HCT116 (cell line): Measurements from ENCODE around the gene CERS6. TPM values are rescaled to one million over a fixed set of nuclear protein-coding genes. Genes with fewer than 3 reads are reported as not detected.

Experiments used
- ATAC-seq: fragments of 200-7000 bp; cut with Tn5 transposase; 2 replicates; pipeline ENCODE4 v1.9.1; 2020; ENCODE audit warnings: mild to moderate bottlenecking, moderate library complexity
- BruUV-seq: library from RNA; stranded (reverse); fragments of 400-500 nt; replicated peaks from 2 replicates; lab custom pipeline; 2021; lab: Mats Ljungman, UMichigan
- CTCF ChIA-PET: fragments of 300-600 bp; sonication (Branson Sonifier 250); formaldehyde crosslinking; loops from one replicate; lab custom pipeline; 2021; ENCODE audit warnings: antibody characterized with exemption; lab: Charles Lee
- POLR2A ChIA-PET: fragments of 300-600, 350-600 bp; sonication (Branson Sonifier 250); formaldehyde crosslinking; loops from one replicate; lab custom pipeline; 2021; ENCODE audit warnings: antibody characterized with exemption; lab: Charles Lee
- RAD21 ChIA-PET, 2 experiments: fragments of 300-600 bp; sonication (Branson Sonifier 250); formaldehyde crosslinking; loops; one replicate each; lab custom pipeline; 2023; ENCODE audit warnings: low total read pairs in 2 of 2; ENCODE audit not compliant: uncharacterized antibody in 2 of 2, unreplicated experiment in 2 of 2, low non-redundant PET in 1 of 2; lab: Charles Lee
- DNase-seq: peaks from one replicate; pipeline ENCODE4 v3.0.0-alpha.2; 2010; ENCODE audit warnings: low read depth, low spot score
- H2AFZ ChIP-seq: fragments of 200-600 bp; shearing (Covaris generic), sonication (generic); 2 replicates; pipeline ENCODE4 v1.6.1; 2017; ENCODE audit warnings: low read depth, mixed run types, mixed read lengths, antibody characterized with exemption, low read length; ENCODE audit not compliant: poor library complexity, severe bottlenecking
- H3K27ac ChIP-seq: 2 replicates; pipeline ENCODE4 v1.5.1; 2012; ENCODE audit warnings: low read depth, low read length
- H3K27me3 ChIP-seq: fragments of 200-600 bp; sonication (generic); 2 replicates; pipeline ENCODE4 v1.6.1; 2016; ENCODE audit warnings: mixed run types, low read length, mixed read lengths; ENCODE audit not compliant: insufficient read depth
- H3K36me3 ChIP-seq, 2 experiments: fragments of 200-500 bp in 1 of 2; fragments of 200-600 bp in 1 of 2; sonication (Bioruptor generic) in 1 of 2; sonication (generic) in 1 of 2; 2 replicates each; pipeline versions ENCODE4 v1.5.1 to v1.6.1; 2014 to 2016; ENCODE audit warnings: low read length in 2 of 2, inconsistent platforms in 1 of 2, mixed read lengths in 1 of 2, mixed run types in 1 of 2; ENCODE audit not compliant: insufficient read depth in 2 of 2, control insufficient read depth in 1 of 2
- H3K4me1 ChIP-seq, 2 experiments: fragments of 200-600 bp in 1 of 2; sonication (generic) in 1 of 2; 2 replicates each; pipeline versions ENCODE4 v1.5.1 to v1.6.1; 2012 to 2017; ENCODE audit warnings: low read length in 2 of 2, inconsistent platforms in 1 of 2, mild to moderate bottlenecking in 1 of 2, mixed read lengths in 1 of 2, mixed run types in 1 of 2, moderate library complexity in 1 of 2; ENCODE audit not compliant: insufficient read depth in 2 of 2, control insufficient read depth in 1 of 2
- H3K4me2 ChIP-seq: fragments of 200-600 bp; sonication (generic); 2 replicates; pipeline ENCODE4 v1.6.1; 2017; ENCODE audit warnings: mixed run types, low read length, mixed read lengths
- H3K4me3 ChIP-seq, 2 experiments: fragments of 200-600 bp in 1 of 2; sonication (generic) in 1 of 2; replicated peaks in 1 of 2; 2 replicates each; pipeline ENCODE4 v1.5.1; 2011 to 2016; ENCODE audit warnings: low read length in 2 of 2, control low read depth in 1 of 2, low read depth in 1 of 2, mild to moderate bottlenecking in 1 of 2, mixed read lengths in 1 of 2, mixed run types in 1 of 2
- H3K79me2 ChIP-seq: fragments of 200-600 bp; sonication (generic); 2 replicates; pipeline ENCODE4 v1.6.1; 2017; ENCODE audit warnings: mild to moderate bottlenecking, mixed run types, low read length, moderate library complexity, mixed read lengths; ENCODE audit not compliant: insufficient read depth
- H3K9ac ChIP-seq: fragments of 200-600 bp; sonication (generic); 2 replicates; pipeline ENCODE4 v1.6.1; 2016; ENCODE audit warnings: low read length, mixed read lengths
- H3K9me2 ChIP-seq: fragments of 200-600 bp; sonication (generic), shearing (Covaris generic); 2 replicates; pipeline ENCODE4 v1.6.1; 2017; ENCODE audit warnings: mixed run types, mild to moderate bottlenecking, moderate library complexity; ENCODE audit not compliant: insufficient read depth
- H3K9me3 ChIP-seq, 2 experiments: fragments of 200-500 bp in 1 of 2; fragments of 200-600 bp in 1 of 2; sonication (Bioruptor generic) in 1 of 2; sonication (generic) in 1 of 2; 2 replicates each; pipeline ENCODE4 v1.6.1; 2014 to 2017; ENCODE audit warnings: low read length in 2 of 2, mixed read lengths in 2 of 2, inconsistent platforms in 1 of 2, low read depth in 1 of 2, mild to moderate bottlenecking in 1 of 2, mixed run types in 1 of 2, moderate library complexity in 1 of 2; ENCODE audit not compliant: control insufficient read depth in 1 of 2, insufficient read depth in 1 of 2
- H4K20me1 ChIP-seq: fragments of 200-600 bp; sonication (generic), shearing (Covaris generic); 2 replicates; pipeline ENCODE4 v1.6.1; 2017; ENCODE audit warnings: mixed run types, mild to moderate bottlenecking, moderate library complexity; ENCODE audit not compliant: insufficient read depth
- CBX3 ChIP-seq: IDR thresholded peaks from 2 replicates; pipeline ENCODE4 v1.6.1; 2012; ENCODE audit warnings: low read depth
- CTCF ChIP-seq, 3 experiments: fragments of 200-600 bp in 1 of 3; sonication (generic) in 1 of 3; IDR thresholded peaks in 2 of 3; conservative IDR thresholded peaks in 1 of 3; 2 replicates each; pipeline ENCODE4 v1.5.1; 2012 to 2017; ENCODE audit warnings: low read depth in 2 of 3, low read length in 2 of 3, antibody characterized with exemption in 1 of 3, borderline replicate concordance in 1 of 3, control low read depth in 1 of 3, mild to moderate bottlenecking in 1 of 3, mixed read lengths in 1 of 3, mixed run types in 1 of 3, moderate library complexity in 1 of 3; ENCODE audit not compliant: insufficient read depth in 1 of 3
- ELF1 ChIP-seq: IDR thresholded peaks from 2 replicates; pipeline ENCODE4 v1.6.1; 2012; ENCODE audit warnings: low read depth, borderline replicate concordance
- EZH2phosphoT487 ChIP-seq: fragments of 200-600 bp; IDR thresholded peaks from 2 replicates; pipeline ENCODE4 v1.6.1; 2018; ENCODE audit warnings: antibody characterized with exemption, borderline replicate concordance
- FOSL1 ChIP-seq: IDR thresholded peaks from 2 replicates; pipeline ENCODE4 v1.6.1; 2012; ENCODE audit warnings: low read depth
- JUND ChIP-seq: IDR thresholded peaks from 2 replicates; pipeline ENCODE4 v1.6.1; 2012
- POLR2A ChIP-seq: IDR thresholded peaks from 2 replicates; pipeline ENCODE4 v1.7.0; 2011; ENCODE audit warnings: borderline replicate concordance; ENCODE audit not compliant: insufficient read depth, insufficient read length; ENCODE audit errors: extremely low read depth
- RAD21 ChIP-seq: IDR thresholded peaks from 2 replicates; pipeline ENCODE4 v1.6.1; 2012; ENCODE audit warnings: low read depth, mild to moderate bottlenecking
- SP1 ChIP-seq: IDR thresholded peaks from 2 replicates; pipeline ENCODE4 v1.6.1; 2012; ENCODE audit warnings: low read depth
- SRF ChIP-seq: IDR thresholded peaks from 2 replicates; pipeline ENCODE4 v1.6.1; 2012; ENCODE audit warnings: low read depth
- YY1 ChIP-seq: IDR thresholded peaks from 2 replicates; pipeline ENCODE4 v1.6.1; 2011; ENCODE audit warnings: low read length, low read depth, moderate library complexity, mild to moderate bottlenecking; ENCODE audit not compliant: insufficient replicate concordance; ENCODE audit errors: extremely low read depth
- ZFX ChIP-seq: fragments of 450-650 bp; IDR thresholded peaks from 2 replicates; pipeline ENCODE4 v1.6.1; 2017
- intact Hi-C: fragments of 100-400 bp; cut with micrococcal nuclease; formaldehyde crosslinking; loops from 2 replicates; pipeline ENCODE4 v1.10.0; 2022
- total RNA-seq: library from RNA; stranded (reverse); gene quantifications from one replicate; pipeline ENCODE4 v1.2.1, GENCODE V29; 2021; ENCODE audit not compliant: unreplicated experiment
- TF ChIP-seq, protein P1 (sequence below): IDR thresholded peaks from 2 replicates; pipeline ENCODE4 v1.6.1; 2012
- TF ChIP-seq, protein P2 (sequence below): IDR thresholded peaks from 2 replicates; pipeline ENCODE4 v1.6.1; 2012

CERS6 gene
- total RNA-seq, 1 experiment from 2014 or later: 37.0 TPM

- H3K4me1 ChIP-seq: no peaks in the 10 kb centered on the region
- BruUV-seq: no TSS peak
- no peak overlapping the region for H3K4me3 ChIP-seq
- ChIA-PET RAD21 (no interaction called here), CTCF (no interaction called here), POLR2A (no interaction called here)
- no peak overlapping the region for H3K9ac ChIP-seq
- H3K9me3 ChIP-seq: no peaks in the 10 kb centered on the region
- no peaks in the 10 kb centered on the region for H3K79me2 ChIP-seq
- DNase-seq (no peak), ATAC-seq (no peak)
- intact Hi-C loops: no loop called here
- no peaks in the 10 kb centered on the region for H4K20me1 ChIP-seq
- H3K27me3 ChIP-seq: no peaks in the 10 kb centered on the region
- no peak overlapping the region for H3K27ac ChIP-seq
- no peaks in the 10 kb centered on the region for H3K36me3 ChIP-seq
- no peak overlapping the region for H3K4me2 ChIP-seq
- H3K9me2 ChIP-seq: no peaks in the 10 kb centered on the region
- H2AFZ ChIP-seq: no peak overlapping the region
- no peak for TF ChIP-seq ZFX
- no peak for TF ChIP-seq CTCF (IDR thresholded peaks at IDR 0.05 in 2 of 3, conservative IDR thresholded peaks at IDR 0.05 in 1 of 3; ENCODE audit: borderline replicate concordance in 1 of 3, insufficient read depth in 1 of 3, low read depth in 2 of 3, low read length in 2 of 3)
- TF ChIP-seq POLR2A: no peak
- TF ChIP-seq YY1: no peak
- TF ChIP-seq FOSL1: no peak
- TF ChIP-seq EZH2phosphoT487: no peak
- TF ChIP-seq RAD21: no peak
- no peak for TF ChIP-seq JUND
- TF ChIP-seq SRF: no peak
- TF ChIP-seq SP1: no peak
- TF ChIP-seq ELF1: no peak
These were observed 26.1 kb upstream of the CERS6 start for GRCh38 chr2:168429988-168430387.

DNA sequence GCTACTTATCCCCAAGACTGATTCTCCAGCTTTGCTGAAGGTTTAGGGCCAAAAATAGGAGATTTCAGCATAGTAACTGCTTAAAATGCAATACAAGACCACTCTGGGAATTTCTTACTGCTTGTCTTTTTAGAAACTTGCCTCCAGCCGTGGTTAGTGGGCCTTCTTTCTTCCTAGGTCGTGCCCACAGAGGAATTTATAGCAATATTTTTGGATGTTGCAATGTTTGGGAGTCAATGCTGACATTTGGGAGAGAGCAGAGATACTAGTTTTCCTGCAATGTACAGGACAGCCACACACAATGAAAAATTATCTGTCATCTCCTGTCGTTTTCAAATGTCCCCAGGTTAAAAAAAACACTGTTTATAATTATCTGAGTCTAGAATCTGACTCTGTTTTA, 25.6 kb upstream of the CERS6 start:
- POLR2A ChIA-PET: no interaction called here
- no peak overlapping the region for H3K9ac ChIP-seq
- H3K79me2 ChIP-seq: no peaks in the 10 kb centered on the region
- DNase-seq: no peak
- H3K4me3 ChIP-seq: no peak overlapping the region
- no peaks in the 10 kb centered on the region for H3K36me3 ChIP-seq
- H4K20me1 ChIP-seq: no peaks in the 10 kb centered on the region
- no peaks in the 10 kb centered on the region for H3K4me1 ChIP-seq
- no peaks in the 10 kb centered on the region for H3K9me2 ChIP-seq
- H3K9me3 ChIP-seq: no peaks in the 10 kb centered on the region
- intact Hi-C loops: no loop called here
- no peak for TF ChIP-seq ZFX
- TF ChIP-seq, protein P1, sequence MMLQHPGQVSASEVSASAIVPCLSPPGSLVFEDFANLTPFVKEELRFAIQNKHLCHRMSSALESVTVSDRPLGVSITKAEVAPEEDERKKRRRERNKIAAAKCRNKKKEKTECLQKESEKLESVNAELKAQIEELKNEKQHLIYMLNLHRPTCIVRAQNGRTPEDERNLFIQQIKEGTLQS: no peak
- no peak for TF ChIP-seq CTCF (IDR thresholded peaks at IDR 0.05 in 2 of 3, conservative IDR thresholded peaks at IDR 0.05 in 1 of 3; ENCODE audit: borderline replicate concordance in 1 of 3, insufficient read depth in 1 of 3, low read depth in 2 of 3, low read length in 2 of 3)
- TF ChIP-seq CBX3: no peak
- TF ChIP-seq, protein P2, sequence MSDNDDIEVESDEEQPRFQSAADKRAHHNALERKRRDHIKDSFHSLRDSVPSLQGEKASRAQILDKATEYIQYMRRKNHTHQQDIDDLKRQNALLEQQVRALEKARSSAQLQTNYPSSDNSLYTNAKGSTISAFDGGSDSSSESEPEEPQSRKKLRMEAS: no peak
- TF ChIP-seq, all 23 proteins: peak for 0
- no peak overlapping the region for H2AFZ ChIP-seq
- no peak overlapping the region for H3K4me2 ChIP-seq
- no TSS peak for BruUV-seq
- H3K27ac ChIP-seq: no peak overlapping the region
- ChIA-PET CTCF (no interaction called here), RAD21 (no interaction called here)
- H3K27me3 ChIP-seq: no peaks in the 10 kb centered on the region
- no peak for ATAC-seq
